Epithelial cell of proximal tubule (primary cell): ENCODE results near the gene ORC5. TPM values are rescaled to one million over a fixed set of nuclear protein-coding genes. Genes with fewer than 3 reads are reported as not detected.

ENCODE experiments used
- DNase-seq: peaks from one replicate; pipeline ENCODE4 v3.0.0-alpha.2; 2011; ENCODE audit warnings: low read depth
- H3K4me3 ChIP-seq: 2 replicates; pipeline ENCODE4 v1.5.1; 2011; ENCODE audit warnings: low read depth, mild to moderate bottlenecking, low read length
- total RNA-seq: library from RNA; depleted of rRNA; stranded (reverse); fragments of >200 nt; gene quantifications from 2 replicates; pipeline ENCODE4 v1.2.3, GENCODE V29; 2015
- TF ChIP-seq, protein P1 (sequence below): conservative IDR thresholded peaks from 2 replicates; pipeline ENCODE4 v1.5.1; 2012; ENCODE audit warnings: low read depth, mild to moderate bottlenecking, low read length

ORC5 gene
- total RNA-seq, 1 donor from 2014 or later, result 17.0 TPM

DNA sequence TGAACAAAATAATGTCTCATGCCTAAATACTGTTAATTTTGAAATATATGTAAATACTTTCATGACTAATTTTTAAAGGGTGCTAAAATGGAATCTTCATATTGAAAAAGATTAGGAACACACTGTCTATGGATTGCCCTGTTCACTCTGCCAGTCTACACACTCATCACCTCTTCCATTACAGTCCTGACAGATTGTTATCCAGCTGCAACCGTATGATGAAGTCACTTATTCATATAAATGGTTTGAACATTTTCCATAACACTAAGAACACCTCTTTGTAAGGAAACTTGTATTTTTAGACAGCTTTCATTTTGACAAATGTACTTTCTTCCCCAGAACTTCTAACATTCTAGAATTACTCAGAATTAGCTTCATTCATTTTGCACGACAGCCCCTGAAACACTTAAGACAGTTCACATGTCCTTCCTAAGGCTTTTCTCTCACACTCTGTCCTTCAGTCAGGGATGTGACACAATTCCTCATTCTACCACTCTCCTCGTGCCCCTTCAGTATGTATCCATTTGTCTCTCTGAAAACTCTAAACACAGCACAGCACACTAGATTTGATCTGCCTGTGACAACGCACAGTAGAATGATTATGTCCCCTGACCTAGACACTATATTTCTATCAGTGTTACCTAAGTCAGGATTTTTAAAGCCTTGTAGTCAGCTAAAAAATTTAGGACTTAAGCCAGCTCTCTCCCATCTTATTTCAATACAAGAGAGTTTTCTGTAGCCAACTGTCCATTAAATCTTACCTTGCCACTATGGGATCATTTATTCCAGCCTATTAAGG is 71.9 kb downstream of the ORC5 start:
- TF ChIP-seq, protein P1, sequence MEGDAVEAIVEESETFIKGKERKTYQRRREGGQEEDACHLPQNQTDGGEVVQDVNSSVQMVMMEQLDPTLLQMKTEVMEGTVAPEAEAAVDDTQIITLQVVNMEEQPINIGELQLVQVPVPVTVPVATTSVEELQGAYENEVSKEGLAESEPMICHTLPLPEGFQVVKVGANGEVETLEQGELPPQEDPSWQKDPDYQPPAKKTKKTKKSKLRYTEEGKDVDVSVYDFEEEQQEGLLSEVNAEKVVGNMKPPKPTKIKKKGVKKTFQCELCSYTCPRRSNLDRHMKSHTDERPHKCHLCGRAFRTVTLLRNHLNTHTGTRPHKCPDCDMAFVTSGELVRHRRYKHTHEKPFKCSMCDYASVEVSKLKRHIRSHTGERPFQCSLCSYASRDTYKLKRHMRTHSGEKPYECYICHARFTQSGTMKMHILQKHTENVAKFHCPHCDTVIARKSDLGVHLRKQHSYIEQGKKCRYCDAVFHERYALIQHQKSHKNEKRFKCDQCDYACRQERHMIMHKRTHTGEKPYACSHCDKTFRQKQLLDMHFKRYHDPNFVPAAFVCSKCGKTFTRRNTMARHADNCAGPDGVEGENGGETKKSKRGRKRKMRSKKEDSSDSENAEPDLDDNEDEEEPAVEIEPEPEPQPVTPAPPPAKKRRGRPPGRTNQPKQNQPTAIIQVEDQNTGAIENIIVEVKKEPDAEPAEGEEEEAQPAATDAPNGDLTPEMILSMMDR, result no peak
- no peak overlapping the region for H3K4me3 ChIP-seq
- DNase-seq, result no peak

DNA sequence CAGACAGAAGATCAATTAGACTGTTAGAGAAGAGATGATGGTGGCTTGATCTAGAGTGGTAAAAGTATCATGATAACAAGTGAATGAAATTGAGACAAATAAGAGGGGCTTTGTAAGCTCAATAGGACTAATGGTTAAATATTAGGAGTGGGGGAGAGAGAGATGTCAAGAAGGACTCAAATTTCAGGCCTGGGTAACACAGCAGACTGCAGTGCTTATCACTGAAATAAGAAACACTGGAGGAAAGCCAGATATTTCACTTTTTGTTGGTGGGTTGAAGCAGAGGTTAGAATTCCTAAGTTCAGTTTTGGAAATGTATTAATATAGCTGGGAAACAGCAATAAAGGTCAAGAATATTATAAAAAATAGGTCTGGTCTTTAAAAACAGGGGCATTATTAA is 74.6 kb downstream of the ORC5 start:
- TF ChIP-seq, protein P1, result no peak
- DNase-seq, result no peak
- H3K4me3 ChIP-seq, result no peak overlapping the region

DNA sequence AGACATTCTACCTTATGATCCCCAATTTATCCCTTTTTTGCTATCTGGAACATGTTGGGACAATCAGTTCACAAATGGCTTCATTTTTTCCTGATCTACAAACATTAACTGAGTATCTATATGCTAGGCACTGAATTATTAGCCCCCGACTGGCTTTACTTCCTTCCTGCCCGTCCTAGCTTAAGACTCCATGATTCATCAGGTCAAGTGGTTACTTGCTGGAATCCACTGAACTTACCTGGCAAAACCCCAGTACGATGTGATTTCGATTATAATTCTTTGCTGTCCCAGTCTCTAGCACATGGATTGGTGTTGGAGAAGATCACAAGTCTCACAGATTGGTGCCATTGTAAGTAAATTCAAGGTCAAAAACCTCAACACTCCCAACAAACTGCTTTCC is 77.1 kb downstream of the ORC5 start:
- DNase-seq, result no peak

DNA sequence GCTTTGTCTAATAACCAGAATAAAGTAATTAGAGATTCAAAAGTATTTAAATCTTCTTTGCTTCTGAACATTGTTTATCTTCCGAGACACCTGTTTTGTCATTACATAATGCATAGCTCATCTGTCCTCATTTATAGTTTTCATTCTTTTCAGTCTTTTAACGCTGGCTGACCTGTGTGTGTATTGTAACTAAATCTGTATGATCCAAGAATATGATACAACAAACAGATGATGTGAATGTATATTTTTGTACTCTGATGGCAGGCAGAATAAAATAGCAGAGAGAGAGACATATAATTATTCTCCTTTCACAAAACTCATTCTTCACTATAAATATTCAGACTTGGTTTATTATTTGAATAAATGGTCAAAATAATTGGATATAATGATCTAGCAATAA is 80.6 kb downstream of the ORC5 start:
- H3K4me3 ChIP-seq, result no peak overlapping the region
- TF ChIP-seq, protein P1, result no peak
- DNase-seq, result no peak

More for the DNA sequence above, 77.1 kb downstream of the ORC5 start:
- TF ChIP-seq, protein P1, result no peak
- no peak overlapping the region for H3K4me3 ChIP-seq

DNA sequence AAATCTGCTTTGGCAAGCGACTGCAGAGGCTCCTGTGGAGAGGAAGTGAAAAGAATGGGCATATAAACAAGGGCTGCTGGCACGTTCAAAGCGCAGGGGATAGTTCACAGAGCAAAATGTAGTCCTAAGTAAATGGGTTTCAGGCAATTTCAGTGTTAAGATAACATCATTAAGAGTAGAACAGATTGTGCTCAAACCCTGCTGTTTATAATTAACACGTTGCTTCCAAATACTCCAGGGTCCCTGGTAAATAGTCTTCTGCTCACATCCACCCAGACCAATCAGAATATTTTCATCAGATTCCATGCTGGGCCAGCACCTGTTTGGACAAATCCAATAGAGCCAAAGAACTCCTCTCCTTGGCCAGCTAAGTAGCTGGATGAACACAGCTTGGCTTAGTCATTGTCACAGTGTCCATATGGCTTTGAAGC is 81.4 kb downstream of the ORC5 start:
- no peak for DNase-seq
- TF ChIP-seq, protein P1, result no peak
- no peak overlapping the region for H3K4me3 ChIP-seq

DNA sequence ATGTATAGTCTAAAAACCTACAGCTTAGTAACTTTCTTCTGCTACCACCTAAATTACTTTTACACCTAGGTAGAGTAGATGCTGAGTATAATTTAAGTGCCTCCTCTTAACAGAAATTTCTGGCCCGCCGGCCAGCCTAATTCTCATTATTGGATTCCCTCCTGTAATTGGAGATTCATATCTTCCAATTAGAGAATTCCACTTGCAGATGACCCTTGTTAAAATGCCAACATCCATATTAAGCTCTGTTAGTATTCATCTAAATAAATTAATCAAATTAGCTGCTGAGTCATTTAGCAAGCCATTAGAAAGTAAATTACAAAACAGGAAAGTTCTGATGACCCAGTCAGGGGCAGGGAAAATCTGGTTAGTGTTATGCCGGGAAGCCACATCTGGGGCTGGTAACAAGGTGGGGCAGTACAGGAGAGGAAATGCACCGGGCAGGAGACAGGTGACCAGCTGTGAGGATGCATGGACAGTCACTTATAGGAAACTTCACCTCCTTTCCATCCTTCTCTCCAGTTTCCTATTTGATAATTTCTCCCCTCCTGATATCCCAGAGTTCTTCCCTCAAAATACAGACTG is 82.8 kb downstream of the ORC5 start:
- TF ChIP-seq, protein P1, result no peak
- H3K4me3 ChIP-seq, result no peak overlapping the region
- DNase-seq, result no peak

DNA sequence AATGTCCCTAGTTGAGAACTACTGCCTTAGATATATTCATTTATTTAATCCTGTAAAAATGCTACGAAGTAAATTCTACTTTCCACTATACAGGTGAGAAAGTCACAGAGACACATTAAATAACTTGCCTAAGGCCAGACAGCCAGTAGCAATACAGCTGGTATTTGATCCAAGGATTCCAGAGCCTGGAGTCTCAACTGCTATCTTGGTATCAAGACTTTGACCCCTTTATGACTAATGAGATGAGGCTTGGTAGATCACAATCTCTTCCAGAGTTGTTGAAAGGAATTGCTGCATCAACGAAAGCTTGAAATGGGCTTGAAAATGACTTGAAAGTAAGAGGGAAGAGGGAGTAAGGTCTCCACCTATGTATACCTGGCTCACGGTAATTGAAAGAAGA is 83.3 kb downstream of the ORC5 start:
- TF ChIP-seq, protein P1, result no peak
- H3K4me3 ChIP-seq, result no peak overlapping the region
- no peak for DNase-seq
